Activated CD8-positive, alpha-beta memory T cell treated with anti-CD3 and anti-CD28 coated beads, Interleukin-2, amount 10 ng/mL, durations not matched to agents 7 days and 5 days (primary cell): ENCODE results near the gene ATAD2B. TPM values are rescaled to one million over a fixed set of nuclear protein-coding genes. Genes with fewer than 3 reads are reported as not detected.

Experiments used
- ATAC-seq: fragments of 150-1000 bp; cut with Tn5 transposase; one replicate; pipeline ENCODE4 v1.10.0; 2021; ENCODE audit warnings: moderate library complexity
- CTCF ChIA-PET: fragments of 350-600 bp; sonication (Branson Sonifier 250); formaldehyde crosslinking; loops from one replicate; lab custom pipeline; 2021; ENCODE audit warnings: antibody characterized with exemption; lab: Charles Lee
- DNase-seq: peaks from one replicate; pipeline ENCODE4 v3.0.0-alpha.2; 2020
- H3K27ac Mint-ChIP-seq: one replicate; pipeline ENCODE4 v1.8.0; 2021; ENCODE audit warnings: mild to moderate bottlenecking, mixed read lengths
- H3K27me3 Mint-ChIP-seq: one replicate; pipeline ENCODE4 v1.8.0; 2021; ENCODE audit warnings: mixed read lengths
- H3K36me3 Mint-ChIP-seq: one replicate; pipeline ENCODE4 v1.8.0; 2021; ENCODE audit warnings: mild to moderate bottlenecking, mixed read lengths
- H3K4me1 Mint-ChIP-seq: one replicate; pipeline ENCODE4 v1.8.0; 2021; ENCODE audit warnings: mixed read lengths
- H3K4me3 Mint-ChIP-seq: one replicate; pipeline ENCODE4 v1.8.0; 2021; ENCODE audit warnings: mild to moderate bottlenecking, moderate library complexity, mixed read lengths
- H3K9me3 Mint-ChIP-seq: one replicate; pipeline ENCODE4 v1.8.0; 2022; ENCODE audit warnings: low read depth, mixed read lengths
- total RNA-seq, 2 experiments: library from RNA; stranded (reverse); gene quantifications; one replicate each; pipeline ENCODE4 v1.2.3, GENCODE V29; 2021

Gene ATAD2B
- total RNA-seq, 2 experiments from 2014 or later, result 18.2 to 26.8 TPM

GRCh38 chr2:23901966-23902846 is 24.7 kb downstream of the ATAD2B start:
- DNase-seq (no peak), ATAC-seq (no peak)
- no peaks in the 10 kb centered on the region for H3K9me3 Mint-ChIP-seq
- H3K4me3 Mint-ChIP-seq, result no peak overlapping the region
- no peaks in the 10 kb centered on the region for H3K27me3 Mint-ChIP-seq
- peaks cover 2% of the 10 kb centered on the region for H3K36me3 Mint-ChIP-seq
- H3K4me1 Mint-ChIP-seq, result peaks cover 5% of the 10 kb centered on the region
- CTCF ChIA-PET, result no interaction called here
- H3K27ac Mint-ChIP-seq, result no peak overlapping the region

- DNase-seq (no peak), ATAC-seq (no peak)
- Mint-ChIP-seq H3K27ac (no peak overlapping the region), H3K27me3 (no peaks in the 10 kb centered on the region), H3K4me3 (no peak overlapping the region), H3K4me1 (peaks cover 8% of the 10 kb centered on the region), H3K9me3 (no peaks in the 10 kb centered on the region), H3K36me3 (peaks cover 2% of the 10 kb centered on the region)
- CTCF ChIA-PET, result interaction anchor here (1.3 kb wide), 1 partner anchor 76 kb away, joined by 3 read pairs; no protein-coding TSS in a partner anchor
These were observed 26.2 kb downstream of the ATAD2B start for GRCh38 chr2:23900541-23901322.

GRCh38 chr2:23900133-23900532 is 26.8 kb downstream of the ATAD2B start:
- peaks cover 5% of the 10 kb centered on the region for H3K4me1 Mint-ChIP-seq
- no peak overlapping the region for H3K27ac Mint-ChIP-seq
- H3K4me3 Mint-ChIP-seq, result no peak overlapping the region
- DNase-seq (no peak), ATAC-seq (no peak)
- no peaks in the 10 kb centered on the region for H3K27me3 Mint-ChIP-seq
- CTCF ChIA-PET, result interaction anchor here (0.7 to 1.3 kb wide), 2 partner anchors 76 to 133 kb away, joined by 3 to 4 read pairs; no protein-coding TSS in a partner anchor
- no peaks in the 10 kb centered on the region for H3K9me3 Mint-ChIP-seq
- peaks cover 2% of the 10 kb centered on the region for H3K36me3 Mint-ChIP-seq

- peaks cover 22% of the 10 kb centered on the region for H3K36me3 Mint-ChIP-seq
- no peak overlapping the region for H3K27ac Mint-ChIP-seq
- no peak for DNase-seq
- peaks cover 17% of the 10 kb centered on the region for H3K4me1 Mint-ChIP-seq
- CTCF ChIA-PET, result interaction anchor here (0.8 to 0.9 kb wide), 2 partner anchors 55 to 57 kb away, joined by 3 to 4 read pairs; no protein-coding TSS in a partner anchor
- no peaks in the 10 kb centered on the region for H3K27me3 Mint-ChIP-seq
- H3K9me3 Mint-ChIP-seq, result no peaks in the 10 kb centered on the region
- no peak overlapping the region for H3K4me3 Mint-ChIP-seq
- ATAC-seq, result no peak
These were observed 55.7 kb downstream of the ATAD2B start for GRCh38 chr2:23871206-23871605.

GRCh38 chr2:23867449-23867848 is 59.5 kb downstream of the ATAD2B start:
- peaks cover 17% of the 10 kb centered on the region for H3K4me1 Mint-ChIP-seq
- no peak overlapping the region for H3K4me3 Mint-ChIP-seq
- no peaks in the 10 kb centered on the region for H3K9me3 Mint-ChIP-seq
- H3K27me3 Mint-ChIP-seq, result no peaks in the 10 kb centered on the region
- peak; percentile 33 for ATAC-seq
- CTCF ChIA-PET, result no interaction called here
- no peak overlapping the region for H3K27ac Mint-ChIP-seq
- no peak for DNase-seq
- peaks cover 23% of the 10 kb centered on the region for H3K36me3 Mint-ChIP-seq

- peaks cover 9% of the 10 kb centered on the region for H3K4me1 Mint-ChIP-seq
- ATAC-seq (no peak), DNase-seq (no peak)
- H3K27me3 Mint-ChIP-seq, result no peaks in the 10 kb centered on the region
- H3K9me3 Mint-ChIP-seq, result no peaks in the 10 kb centered on the region
- no peak overlapping the region for H3K27ac Mint-ChIP-seq
- peaks cover 23% of the 10 kb centered on the region for H3K36me3 Mint-ChIP-seq
- CTCF ChIA-PET, result interaction anchor here (1.0 kb wide), 1 partner anchor 40 kb away, joined by 3 read pairs; no protein-coding TSS in a partner anchor
- no peak overlapping the region for H3K4me3 Mint-ChIP-seq
These were observed 64.1 kb downstream of the ATAD2B start for GRCh38 chr2:23862716-23863426.

- CTCF ChIA-PET, result interaction anchor here (0.7 kb wide), 1 partner anchor 865 kb away, joined by 5 read pairs; no protein-coding TSS in a partner anchor
- Mint-ChIP-seq H3K27me3 (no peaks in the 10 kb centered on the region), H3K4me3 (no peak overlapping the region), H3K9me3 (no peaks in the 10 kb centered on the region), H3K27ac (no peak overlapping the region), H3K36me3 (peaks cover 20% of the 10 kb centered on the region), H3K4me1 (peaks cover 2% of the 10 kb centered on the region)
- DNase-seq, result no peak
- no peak for ATAC-seq
These were observed 65.0 kb downstream of the ATAD2B start for GRCh38 chr2:23861952-23862351.

- Mint-ChIP-seq H3K36me3 (peaks cover 22% of the 10 kb centered on the region), H3K27ac (no peak overlapping the region), H3K4me3 (no peak overlapping the region), H3K4me1 (no peaks in the 10 kb centered on the region), H3K9me3 (no peaks in the 10 kb centered on the region), H3K27me3 (no peaks in the 10 kb centered on the region)
- ATAC-seq (no peak), DNase-seq (no peak)
- CTCF ChIA-PET, result interaction anchor here (1.0 kb wide), 1 partner anchor 36 kb away, joined by 3 read pairs; no protein-coding TSS in a partner anchor
These were observed 66.9 kb downstream of the ATAD2B start for GRCh38 chr2:23859983-23860382.

- no peak for DNase-seq
- no peak for ATAC-seq
- H3K27me3 Mint-ChIP-seq, result no peaks in the 10 kb centered on the region
- no peaks in the 10 kb centered on the region for H3K9me3 Mint-ChIP-seq
- no peak overlapping the region for H3K27ac Mint-ChIP-seq
- H3K4me1 Mint-ChIP-seq, result no peaks in the 10 kb centered on the region
- H3K4me3 Mint-ChIP-seq, result no peak overlapping the region
- peaks cover 23% of the 10 kb centered on the region for H3K36me3 Mint-ChIP-seq
- CTCF ChIA-PET, result no interaction called here
These were observed 67.7 kb downstream of the ATAD2B start for GRCh38 chr2:23859234-23859633.

- DNase-seq (no peak), ATAC-seq (no peak)
- CTCF ChIA-PET, result no interaction called here
- Mint-ChIP-seq H3K27ac (no peak overlapping the region), H3K36me3 (peaks cover 9% of the 10 kb centered on the region), H3K9me3 (no peaks in the 10 kb centered on the region), H3K4me1 (no peaks in the 10 kb centered on the region), H3K27me3 (no peaks in the 10 kb centered on the region), H3K4me3 (no peak overlapping the region)
These were observed 76.2 kb downstream of the ATAD2B start for GRCh38 chr2:23850564-23851256.

- DNase-seq (no peak), ATAC-seq (no peak)
- CTCF ChIA-PET, result no interaction called here
- H3K9me3 Mint-ChIP-seq, result peaks cover 7% of the 10 kb centered on the region
- H3K27me3 Mint-ChIP-seq, result no peaks in the 10 kb centered on the region
- no peak overlapping the region for H3K27ac Mint-ChIP-seq
- no peak overlapping the region for H3K4me3 Mint-ChIP-seq
- peaks cover 23% of the 10 kb centered on the region for H3K36me3 Mint-ChIP-seq
- no peaks in the 10 kb centered on the region for H3K4me1 Mint-ChIP-seq
These were observed 82.0 kb downstream of the ATAD2B start for GRCh38 chr2:23844905-23845304.

- ATAC-seq (no peak), DNase-seq (no peak)
- no peak overlapping the region for H3K27ac Mint-ChIP-seq
- no peaks in the 10 kb centered on the region for H3K27me3 Mint-ChIP-seq
- no peak overlapping the region for H3K4me3 Mint-ChIP-seq
- H3K36me3 Mint-ChIP-seq, result peaks cover 27% of the 10 kb centered on the region
- H3K9me3 Mint-ChIP-seq, result peaks cover 7% of the 10 kb centered on the region
- H3K4me1 Mint-ChIP-seq, result no peaks in the 10 kb centered on the region
- CTCF ChIA-PET, result interaction anchor here (1.0 kb wide), 1 partner anchor 83 kb away, joined by 3 read pairs; no protein-coding TSS in a partner anchor
These were observed 83.6 kb downstream of the ATAD2B start for GRCh38 chr2:23843051-23843976.
